Fibroblast of villous mesenchyme (primary cell): Measurements from ENCODE around the gene CTNND2. TPM values are rescaled to one million over a fixed set of nuclear protein-coding genes. Genes with fewer than 3 reads are reported as not detected.

Source experiments
- DNase-seq: peaks from one replicate; pipeline ENCODE4 v3.0.0-alpha.2; 2010; ENCODE audit warnings: low read depth
- H3K4me3 ChIP-seq: 2 replicates; pipeline ENCODE4 v1.5.1; 2011; ENCODE audit warnings: low read depth, mild to moderate bottlenecking, low read length
- total RNA-seq: library from RNA; depleted of rRNA; stranded (reverse); fragments of >200 nt; gene quantifications from 2 replicates; pipeline ENCODE4 v1.2.3, GENCODE V29; 2012
- TF ChIP-seq, protein P1 (sequence below): IDR thresholded peaks from 2 replicates; pipeline ENCODE4 v1.5.1; 2012; ENCODE audit warnings: low read depth, mild to moderate bottlenecking, low read length; ENCODE audit not compliant: insufficient read depth

Gene CTNND2
- total RNA-seq, 1 donor = not detected

- DNase-seq = no peak
- TF ChIP-seq, protein P1, sequence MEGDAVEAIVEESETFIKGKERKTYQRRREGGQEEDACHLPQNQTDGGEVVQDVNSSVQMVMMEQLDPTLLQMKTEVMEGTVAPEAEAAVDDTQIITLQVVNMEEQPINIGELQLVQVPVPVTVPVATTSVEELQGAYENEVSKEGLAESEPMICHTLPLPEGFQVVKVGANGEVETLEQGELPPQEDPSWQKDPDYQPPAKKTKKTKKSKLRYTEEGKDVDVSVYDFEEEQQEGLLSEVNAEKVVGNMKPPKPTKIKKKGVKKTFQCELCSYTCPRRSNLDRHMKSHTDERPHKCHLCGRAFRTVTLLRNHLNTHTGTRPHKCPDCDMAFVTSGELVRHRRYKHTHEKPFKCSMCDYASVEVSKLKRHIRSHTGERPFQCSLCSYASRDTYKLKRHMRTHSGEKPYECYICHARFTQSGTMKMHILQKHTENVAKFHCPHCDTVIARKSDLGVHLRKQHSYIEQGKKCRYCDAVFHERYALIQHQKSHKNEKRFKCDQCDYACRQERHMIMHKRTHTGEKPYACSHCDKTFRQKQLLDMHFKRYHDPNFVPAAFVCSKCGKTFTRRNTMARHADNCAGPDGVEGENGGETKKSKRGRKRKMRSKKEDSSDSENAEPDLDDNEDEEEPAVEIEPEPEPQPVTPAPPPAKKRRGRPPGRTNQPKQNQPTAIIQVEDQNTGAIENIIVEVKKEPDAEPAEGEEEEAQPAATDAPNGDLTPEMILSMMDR = no peak
- no peak overlapping the region for H3K4me3 ChIP-seq
These were observed 820.1 kb downstream of the CTNND2 start for GRCh38 chr5:11084111-11084510.

- TF ChIP-seq, protein P1 = no peak
- H3K4me3 ChIP-seq = no peak overlapping the region
- no peak for DNase-seq
These were observed 821.8 kb downstream of the CTNND2 start for GRCh38 chr5:11082404-11082945.

DNA sequence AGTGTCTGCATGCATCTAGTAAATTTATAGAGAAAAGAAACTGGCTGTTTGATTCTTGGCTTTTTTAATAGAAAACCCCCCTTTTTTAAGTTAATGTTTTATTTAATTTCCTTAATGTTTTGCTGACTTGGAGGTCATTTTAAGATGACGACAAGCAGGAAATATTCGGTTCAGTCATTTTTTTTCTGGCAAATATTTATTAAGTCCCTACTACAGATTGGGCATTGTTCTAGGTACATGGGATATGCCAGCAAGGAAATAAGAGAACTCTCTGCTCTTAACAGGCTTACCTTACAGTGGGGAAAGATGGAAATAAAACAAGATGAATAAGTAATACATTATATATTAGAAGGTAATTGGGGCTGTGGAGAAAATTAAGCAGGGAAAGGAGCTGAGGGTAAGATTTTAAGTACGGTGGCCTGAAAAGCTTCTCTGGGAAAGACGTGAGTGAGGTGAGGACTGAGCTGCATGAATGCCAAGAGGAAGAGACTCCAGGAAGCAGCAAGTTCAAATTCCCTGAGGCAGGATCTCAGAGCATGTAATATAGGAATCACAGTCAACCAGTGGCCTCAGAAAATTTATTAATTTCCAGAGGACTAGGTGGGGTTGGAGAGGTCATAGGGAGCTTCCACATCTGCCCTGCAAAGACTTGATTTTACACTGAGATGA, 827.2 kb downstream of the CTNND2 start:
- TF ChIP-seq, protein P1 = no peak
- no peak for DNase-seq
- H3K4me3 ChIP-seq = no peak overlapping the region

DNA sequence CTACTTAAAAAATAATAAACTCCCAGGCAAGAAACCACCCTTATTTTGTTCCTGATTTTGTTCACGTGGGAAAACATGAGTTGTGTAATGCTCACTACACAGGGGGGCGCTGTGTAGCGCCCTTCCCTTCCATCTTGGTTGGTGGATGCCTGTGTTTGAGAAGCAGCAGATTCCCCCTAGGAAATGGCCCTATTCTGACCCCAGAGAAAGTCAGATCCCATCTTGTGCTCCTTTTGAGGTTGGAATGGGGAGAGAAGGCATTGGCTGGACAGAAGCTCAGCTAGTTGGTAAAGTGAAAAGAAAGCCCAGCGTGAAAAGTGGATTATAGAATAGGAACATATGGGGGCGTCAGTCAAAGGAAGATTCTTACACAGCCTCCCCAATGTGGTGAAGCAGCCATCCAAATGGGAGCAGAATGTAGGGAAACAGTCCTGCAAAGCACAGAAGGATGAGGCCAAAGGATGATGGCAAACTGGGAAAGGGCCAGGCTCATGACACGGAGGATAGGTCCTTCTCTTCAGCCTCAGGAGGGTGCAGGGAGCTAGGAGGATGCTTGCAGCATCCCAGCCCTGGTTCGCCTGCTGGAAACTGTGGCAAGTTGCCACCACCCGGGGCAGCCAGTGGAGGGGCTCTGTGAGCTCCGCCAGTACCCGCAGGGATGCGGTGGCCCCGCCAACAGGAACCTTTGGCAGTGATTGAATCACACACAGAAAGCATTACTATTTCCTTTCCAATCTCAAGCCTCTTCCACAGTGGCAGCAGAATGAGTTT, 829.0 kb downstream of the CTNND2 start:
- H3K4me3 ChIP-seq = no peak overlapping the region
- no peak for DNase-seq
- TF ChIP-seq, protein P1 = peak; percentile 5

GRCh38 chr5:11072568-11072967, 831.7 kb downstream of the CTNND2 start:
- TF ChIP-seq, protein P1 = no peak
- H3K4me3 ChIP-seq = no peak overlapping the region
- DNase-seq = no peak

DNA sequence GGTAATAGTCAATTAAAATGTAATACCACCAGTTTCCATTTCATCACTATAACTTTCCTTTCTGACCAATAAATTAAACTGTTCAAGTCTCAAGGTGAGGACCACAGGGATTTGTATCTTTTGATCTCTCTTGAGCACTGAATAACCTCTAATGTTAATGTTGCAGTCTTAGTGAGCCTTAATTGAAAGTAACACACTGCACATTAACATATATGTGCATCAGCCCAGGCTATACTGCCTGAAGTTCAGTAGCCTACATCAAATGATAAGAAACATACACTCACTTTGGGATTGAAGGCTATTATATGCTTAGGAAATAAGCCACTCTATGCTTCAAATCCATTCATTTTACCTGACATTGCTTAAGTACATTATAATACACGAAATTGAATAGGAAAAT, 832.2 kb downstream of the CTNND2 start:
- DNase-seq = no peak
- TF ChIP-seq, protein P1 = no peak
- no peak overlapping the region for H3K4me3 ChIP-seq
